ENCODE results near the gene AGBL1.

The AGBL1 gene

GRCh38 chr15:86333819-86334218 lies 254.1 kb downstream of the AGBL1 start:
- DNase-seq, result no peak

- DNase-seq, result no peak
Observed at GRCh38 chr15:86336051-86336788, 256.5 kb downstream of the AGBL1 start.

GRCh38 chr15:86337071-86337470 lies 257.4 kb downstream of the AGBL1 start:
- no peak for DNase-seq

- no peak for DNase-seq
Observed at GRCh38 chr15:86347245-86347644, 267.6 kb downstream of the AGBL1 start.

- no peak for DNase-seq
Observed at GRCh38 chr15:86349565-86349964, 269.9 kb downstream of the AGBL1 start.

GRCh38 chr15:86353213-86353612 lies 273.5 kb downstream of the AGBL1 start:
- no peak for DNase-seq

GRCh38 chr15:86355361-86355760 lies 275.7 kb downstream of the AGBL1 start:
- no peak for DNase-seq

GRCh38 chr15:86355801-86356200 lies 276.1 kb downstream of the AGBL1 start:
- no peak for DNase-seq

- no peak for DNase-seq
Observed at GRCh38 chr15:86362555-86362954, 282.9 kb downstream of the AGBL1 start.

GRCh38 chr15:86373147-86373546 lies 293.5 kb downstream of the AGBL1 start:
- DNase-seq, result no peak

GRCh38 chr15:86375733-86376280 lies 296.1 kb downstream of the AGBL1 start:
- DNase-seq, result no peak

- no peak for DNase-seq
Observed at GRCh38 chr15:86377914-86378313, 298.2 kb downstream of the AGBL1 start.

GRCh38 chr15:86382341-86382740 lies 302.7 kb downstream of the AGBL1 start:
- DNase-seq, result no peak

GRCh38 chr15:86383611-86384010 lies 303.9 kb downstream of the AGBL1 start:
- DNase-seq, result no peak

- DNase-seq, result no peak
Observed at GRCh38 chr15:86384186-86384585, 304.5 kb downstream of the AGBL1 start.

GRCh38 chr15:86392296-86392695 lies 312.6 kb downstream of the AGBL1 start:
- no peak for DNase-seq

GRCh38 chr15:86392874-86393273 lies 313.2 kb downstream of the AGBL1 start:
- no peak for DNase-seq

- DNase-seq, result no peak
Observed at GRCh38 chr15:86394866-86395265, 315.2 kb downstream of the AGBL1 start.

- DNase-seq, result no peak
Observed at GRCh38 chr15:86399041-86399954, 319.6 kb downstream of the AGBL1 start.

GRCh38 chr15:86403221-86403620 lies 323.6 kb downstream of the AGBL1 start:
- no peak for DNase-seq

- DNase-seq, result no peak
Observed at GRCh38 chr15:86403914-86404583, 324.4 kb downstream of the AGBL1 start.

- DNase-seq, result no peak
Observed at GRCh38 chr15:86408261-86408660, 328.6 kb downstream of the AGBL1 start.

- DNase-seq, result no peak
Observed at GRCh38 chr15:86411916-86412315, 332.2 kb downstream of the AGBL1 start.

Data from activated CD4-positive, alpha-beta T cell treated with anti-CD3 and anti-CD28 coated beads for 1 hour (primary cell).